ENCODE results near the gene FGF21. TPM values are rescaled to one million over a fixed set of nuclear protein-coding genes. Genes with fewer than 3 reads are reported as not detected.

Gene FGF21
- total RNA-seq, 2 experiments from 2014 or later: not detected

DNA sequence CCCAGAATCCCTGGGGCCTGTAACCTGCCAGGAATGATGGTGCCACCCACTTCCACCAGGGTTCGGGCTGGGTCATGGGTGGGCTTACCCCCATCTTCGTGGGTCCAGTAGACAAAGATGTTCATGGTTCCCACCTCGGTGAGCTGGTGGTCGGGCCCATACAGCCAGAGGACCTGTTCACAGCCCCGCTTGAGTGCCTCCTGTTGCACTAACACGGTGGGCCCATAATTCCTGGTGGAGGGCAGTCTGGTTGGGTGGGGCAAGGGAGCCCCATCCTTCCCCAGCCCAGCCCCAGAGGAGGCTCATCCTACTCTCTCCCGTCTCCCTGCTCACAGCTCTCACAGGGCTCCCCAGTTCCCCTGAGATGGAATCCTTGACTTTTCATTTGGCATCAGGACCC, 41.8 kb downstream of the FGF21 start:
- no peak overlapping the region for H3K27ac Mint-ChIP-seq

DNA sequence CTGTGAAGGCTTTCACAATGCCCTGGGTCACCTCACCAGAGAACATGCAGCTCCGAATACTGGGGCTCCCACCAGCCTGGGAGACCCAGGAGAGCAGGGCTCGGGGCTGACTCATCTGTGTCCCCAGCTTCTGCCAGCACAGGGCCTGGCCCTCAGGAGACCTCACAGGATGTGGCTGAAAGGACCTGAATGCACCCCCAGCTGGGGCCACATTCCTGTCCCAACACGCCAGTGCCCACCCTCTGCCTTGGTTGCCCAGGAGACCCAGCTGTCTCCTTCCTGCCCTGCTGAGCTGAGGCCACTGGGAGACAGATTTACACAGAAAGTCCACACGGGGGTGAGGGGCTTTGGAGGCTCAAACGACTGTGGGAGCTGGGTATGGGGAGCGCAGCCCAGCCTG, 43.6 kb downstream of the FGF21 start:
- intact Hi-C loops (cut with micrococcal nuclease): loop anchor here (5.0 kb wide), 1 partner anchor 168 kb away; the partner anchor contains the start of gene FTL
- Mint-ChIP-seq H3K27ac (no peak overlapping the region), H3K4me1 (ENCODE audit: low read depth) (peaks cover 8% of the 10 kb centered on the region), H3K9me3 (no peaks in the 10 kb centered on the region), H3K36me3 (ENCODE audit: low read depth) (no peaks in the 10 kb centered on the region), H3K27me3 (no peaks in the 10 kb centered on the region), H3K4me3 (no peak overlapping the region)
- ChIA-PET POLR2A (interaction anchor here (1.0 kb wide), 1 partner anchor 8 kb away, joined by 3 read pairs; no protein-coding TSS in a partner anchor), CTCF (no interaction called here)
- TF ChIP-seq, protein P1, sequence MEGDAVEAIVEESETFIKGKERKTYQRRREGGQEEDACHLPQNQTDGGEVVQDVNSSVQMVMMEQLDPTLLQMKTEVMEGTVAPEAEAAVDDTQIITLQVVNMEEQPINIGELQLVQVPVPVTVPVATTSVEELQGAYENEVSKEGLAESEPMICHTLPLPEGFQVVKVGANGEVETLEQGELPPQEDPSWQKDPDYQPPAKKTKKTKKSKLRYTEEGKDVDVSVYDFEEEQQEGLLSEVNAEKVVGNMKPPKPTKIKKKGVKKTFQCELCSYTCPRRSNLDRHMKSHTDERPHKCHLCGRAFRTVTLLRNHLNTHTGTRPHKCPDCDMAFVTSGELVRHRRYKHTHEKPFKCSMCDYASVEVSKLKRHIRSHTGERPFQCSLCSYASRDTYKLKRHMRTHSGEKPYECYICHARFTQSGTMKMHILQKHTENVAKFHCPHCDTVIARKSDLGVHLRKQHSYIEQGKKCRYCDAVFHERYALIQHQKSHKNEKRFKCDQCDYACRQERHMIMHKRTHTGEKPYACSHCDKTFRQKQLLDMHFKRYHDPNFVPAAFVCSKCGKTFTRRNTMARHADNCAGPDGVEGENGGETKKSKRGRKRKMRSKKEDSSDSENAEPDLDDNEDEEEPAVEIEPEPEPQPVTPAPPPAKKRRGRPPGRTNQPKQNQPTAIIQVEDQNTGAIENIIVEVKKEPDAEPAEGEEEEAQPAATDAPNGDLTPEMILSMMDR (IDR thresholded peaks at IDR 0.05): no peak
- ATAC-seq (no peak), DNase-seq (no peak)

More for the DNA sequence above, 41.8 kb downstream of the FGF21 start:
- ChIA-PET CTCF (interaction anchor here (1.1 to 9.9 kb wide), 3 partner anchors 10 to 47 kb away, joined by 3 to 227 read pairs (median 4); partner anchors contain the start of gene HSD17B14), POLR2A (interaction anchor here (1.0 to 2.9 kb wide), 2 partner anchors 13 to 19 kb away, joined by 4 to 16 read pairs; partner anchors contain the start of gene BCAT2)
- intact Hi-C loops (cut with micrococcal nuclease): loop anchor here (5.0 kb wide), 1 partner anchor 170 kb away; the partner anchor contains the start of gene FTL
- Mint-ChIP-seq H3K9me3 (no peaks in the 10 kb centered on the region), H3K36me3 (ENCODE audit: low read depth) (no peaks in the 10 kb centered on the region), H3K4me1 (ENCODE audit: low read depth) (peaks cover 8% of the 10 kb centered on the region), H3K27me3 (no peaks in the 10 kb centered on the region), H3K4me3 (no peak overlapping the region)
- no peak for DNase-seq
- ATAC-seq: no peak
- TF ChIP-seq, protein P1 (IDR thresholded peaks at IDR 0.05): no peak

DNA sequence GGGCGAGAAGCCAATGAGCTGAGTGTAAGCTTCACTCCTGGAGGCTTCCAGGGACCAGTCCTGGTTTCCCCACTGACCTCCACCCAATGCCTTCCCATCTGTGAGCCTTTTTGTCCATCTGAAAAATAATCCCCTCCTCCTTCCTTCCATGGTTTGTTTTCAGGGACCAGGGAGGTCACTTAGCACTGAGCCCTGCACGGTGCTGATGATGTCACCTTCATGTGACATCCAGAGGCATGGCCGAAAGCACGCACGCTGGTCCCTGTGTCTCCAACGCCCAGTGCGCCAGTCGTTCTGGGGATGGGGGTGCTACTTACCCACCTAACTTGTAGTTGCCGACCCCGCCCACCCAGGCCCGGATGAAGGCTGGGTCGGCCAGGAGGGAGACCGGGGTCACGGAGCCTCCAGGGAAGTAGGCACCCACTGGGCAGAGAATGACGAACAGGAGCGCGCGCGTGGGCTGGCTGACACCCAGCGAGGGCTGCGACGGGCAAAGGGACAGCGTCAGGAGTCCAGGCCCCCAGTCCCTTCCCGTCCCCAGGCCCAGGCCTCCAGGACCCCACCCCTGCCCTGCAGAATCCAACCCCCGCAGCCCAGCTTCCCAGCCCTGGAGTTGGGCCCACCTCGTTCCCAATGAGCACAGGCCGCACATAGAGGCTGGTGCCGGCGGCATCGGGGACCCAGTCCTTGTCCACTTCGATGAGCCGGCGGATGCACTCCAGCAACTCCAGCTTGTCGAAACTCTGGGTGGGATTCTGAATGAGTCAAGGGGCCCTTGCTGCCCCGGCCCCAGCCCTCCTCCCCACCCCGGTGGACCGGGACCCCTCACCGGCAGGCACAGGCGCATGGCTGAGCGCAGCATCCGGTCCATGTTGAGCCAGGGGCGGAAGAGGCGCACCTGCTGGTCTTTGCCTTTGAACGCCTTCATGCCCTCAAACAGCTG, 44.3 kb downstream of the FGF21 start:
- intact Hi-C loops (cut with micrococcal nuclease): loop anchor here (5.0 kb wide), 1 partner anchor 168 kb away; the partner anchor contains the start of gene FTL
- Mint-ChIP-seq H3K27ac (no peak overlapping the region), H3K4me3 (no peak overlapping the region), H3K36me3 (ENCODE audit: low read depth) (no peaks in the 10 kb centered on the region), H3K9me3 (no peaks in the 10 kb centered on the region), H3K27me3 (no peaks in the 10 kb centered on the region), H3K4me1 (ENCODE audit: low read depth) (peaks cover 6% of the 10 kb centered on the region)
- TF ChIP-seq, protein P1 (IDR thresholded peaks at IDR 0.05): no peak
- no peak for ATAC-seq
- ChIA-PET CTCF (no interaction called here), POLR2A (interaction anchor here (1.0 kb wide), 1 partner anchor 7 kb away, joined by 3 read pairs; no protein-coding TSS in a partner anchor)
- no peak for DNase-seq

DNA sequence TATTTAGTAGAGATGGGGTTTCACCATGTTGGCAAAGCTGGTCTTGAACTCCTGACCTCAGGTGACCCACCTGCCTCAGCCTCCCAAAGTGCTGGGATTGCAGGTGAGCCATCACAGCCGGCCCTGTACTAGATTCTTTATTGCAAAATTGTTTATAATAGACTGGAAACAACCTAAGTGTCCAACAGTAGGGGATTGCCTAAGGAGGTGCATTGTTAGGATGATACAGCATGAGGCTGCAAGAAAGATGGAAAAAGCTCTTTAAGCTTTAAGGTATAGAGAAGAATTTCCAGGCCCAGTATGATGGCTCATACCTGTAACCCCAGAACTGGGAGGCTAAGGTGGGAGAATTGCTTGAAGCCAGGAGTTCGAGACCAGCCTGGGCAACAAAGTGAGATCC, 47.3 kb downstream of the FGF21 start:
- H3K27ac Mint-ChIP-seq: no peak overlapping the region
- no peak for ATAC-seq

More for the DNA sequence above, 47.3 kb downstream of the FGF21 start:
- DNase-seq: no peak
- Mint-ChIP-seq H3K9me3 (no peaks in the 10 kb centered on the region), H3K27me3 (no peaks in the 10 kb centered on the region), H3K4me1 (ENCODE audit: low read depth) (peaks cover 2% of the 10 kb centered on the region), H3K4me3 (no peak overlapping the region), H3K36me3 (ENCODE audit: low read depth) (peaks cover 2% of the 10 kb centered on the region)
- CTCF ChIA-PET: interaction anchor here (1.3 to 1.5 kb wide), 2 partner anchors 15 to 40 kb away, joined by 4 to 5 read pairs; no protein-coding TSS in a partner anchor
- intact Hi-C loops (cut with micrococcal nuclease): no loop called here
- POLR2A ChIA-PET: no interaction called here
- TF ChIP-seq, protein P1 (IDR thresholded peaks at IDR 0.05): no peak

Data from activated CD8-positive, alpha-beta T cell treated with anti-CD3 and anti-CD28 coated beads for 36 hours (primary cell).